Measurements from ENCODE around the gene ANKIB1. TPM values are rescaled to one million over a fixed set of nuclear protein-coding genes. Genes with fewer than 3 reads are reported as not detected.

Gene ANKIB1
- total and polyA plus RNA-seq, 3 donors from 2014 or later = 66.8 to 97.8 (median 84.4) TPM

- intact Hi-C loops (cut with DNase I; ENCODE audit: low total_unique reads) = no loop called here
- Histone ChIP-seq H3K27me3 (no peaks in the 10 kb centered on the region), H3K4me3 (no peak overlapping the region), H3K4me1 (no peaks in the 10 kb centered on the region), H3K36me3 (ENCODE audit: low read depth, missing control alignments) (no peaks in the 10 kb centered on the region), H3K27ac (no peak overlapping the region), H3K9me3 (no peaks in the 10 kb centered on the region)
- no peak for TF ChIP-seq POLR2A (IDR thresholded peaks at IDR 0.05)
- TF ChIP-seq CTCF (IDR thresholded peaks at IDR 0.05) = no peak
- no peak for DNase-seq
- WGBS, 2 donors = 85 to 94% methylated on average over 2 of the region's 2 CpGs
Measured at GRCh38 chr7:92259610-92260247, 14.0 kb downstream of the ANKIB1 start.

GRCh38 chr7:92260248-92260781, 14.5 kb downstream of the ANKIB1 start:
- Histone ChIP-seq H3K9me3 (no peaks in the 10 kb centered on the region), H3K36me3 (ENCODE audit: low read depth, missing control alignments) (no peaks in the 10 kb centered on the region), H3K27me3 (no peaks in the 10 kb centered on the region), H3K4me1 (no peaks in the 10 kb centered on the region), H3K4me3 (no peak overlapping the region), H3K27ac (no peak overlapping the region)
- TF ChIP-seq POLR2A (IDR thresholded peaks at IDR 0.05) (no peak), CTCF (IDR thresholded peaks at IDR 0.05) (no peak)
- DNase-seq = no peak
- intact Hi-C loops (cut with DNase I; ENCODE audit: low total_unique reads) = no loop called here
- 80 to 90% methylated on average over 7 of the region's 7 CpGs for WGBS, 2 donors

- Histone ChIP-seq H3K27me3 (no peaks in the 10 kb centered on the region), H3K36me3 (ENCODE audit: low read depth, missing control alignments) (no peaks in the 10 kb centered on the region), H3K4me3 (no peak overlapping the region), H3K9me3 (no peaks in the 10 kb centered on the region), H3K4me1 (no peaks in the 10 kb centered on the region), H3K27ac (no peak overlapping the region)
- intact Hi-C loops (cut with DNase I; ENCODE audit: low total_unique reads) = no loop called here
- no peak for TF ChIP-seq POLR2A (IDR thresholded peaks at IDR 0.05)
- no peak for TF ChIP-seq CTCF (IDR thresholded peaks at IDR 0.05)
- no peak for DNase-seq
- WGBS, 2 donors = 95 to 99% methylated on average over 5 of the region's 5 CpGs
Measured at GRCh38 chr7:92266415-92267241, 20.9 kb downstream of the ANKIB1 start.

GRCh38 chr7:92268921-92269320, 23.1 kb downstream of the ANKIB1 start:
- Histone ChIP-seq H3K4me3 (no peak overlapping the region), H3K4me1 (no peaks in the 10 kb centered on the region), H3K9me3 (no peaks in the 10 kb centered on the region), H3K27me3 (no peaks in the 10 kb centered on the region), H3K36me3 (ENCODE audit: low read depth, missing control alignments) (no peaks in the 10 kb centered on the region), H3K27ac (no peak overlapping the region)
- DNase-seq = no peak
- TF ChIP-seq POLR2A (IDR thresholded peaks at IDR 0.05) = no peak
- TF ChIP-seq CTCF (IDR thresholded peaks at IDR 0.05) = no peak
- 89 to 97% methylated on average over 1 of the region's 1 CpG for WGBS, 2 donors
- intact Hi-C loops (cut with DNase I; ENCODE audit: low total_unique reads) = no loop called here
